CD4-positive, alpha-beta memory T cell (primary cell): ENCODE results near the gene NUDT5. TPM values are rescaled to one million over a fixed set of nuclear protein-coding genes. Genes with fewer than 3 reads are reported as not detected.

Experiments used
- CTCF ChIA-PET: fragments of 350-600 bp; sonication (Branson Sonifier 250); formaldehyde crosslinking; loops from one replicate; lab custom pipeline; 2021; ENCODE audit warnings: inconsistent platforms; ENCODE audit not compliant: partially characterized antibody; lab: Charles Lee
- POLR2A ChIA-PET: fragments of 350-600 bp; sonication (Branson Sonifier 250); formaldehyde crosslinking; loops from one replicate; lab custom pipeline; 2021; ENCODE audit not compliant: partially characterized antibody; lab: Charles Lee
- DNase-seq, 5 donors: peaks; one replicate each; pipeline versions ENCODE4 v3.0.0 to v3.0.0-alpha.2; 2020 to 2022; ENCODE audit warnings: mixed read lengths in 1 of 5
- H3K27ac ChIP-seq: one replicate; pipeline ENCODE4 v1.7.0; 2013; ENCODE audit warnings: low read depth, low read length
- H3K27me3 ChIP-seq: 2 replicates; pipeline ENCODE4 v1.7.0; 2013; ENCODE audit warnings: mild to moderate bottlenecking, low read length, moderate library complexity; ENCODE audit not compliant: insufficient read depth
- H3K36me3 ChIP-seq: 2 replicates; pipeline ENCODE4 v1.7.0; 2013; ENCODE audit warnings: mild to moderate bottlenecking, low read length, moderate library complexity; ENCODE audit not compliant: insufficient read depth
- H3K4me1 ChIP-seq: 2 replicates; pipeline ENCODE4 v1.7.0; 2013; ENCODE audit warnings: mild to moderate bottlenecking, low read length, moderate library complexity; ENCODE audit not compliant: insufficient read depth
- H3K4me3 ChIP-seq, 2 donors: one replicate each; pipeline ENCODE4 v1.7.0; 2013; ENCODE audit warnings: low read length in 2 of 2, mild to moderate bottlenecking in 1 of 2
- H3K9me3 ChIP-seq, 2 donors: one replicate each; pipeline ENCODE4 v1.7.0; 2013; ENCODE audit warnings: low read length in 2 of 2, control low read depth in 1 of 2; ENCODE audit not compliant: control insufficient read depth in 1 of 2
- H3K27ac Mint-ChIP-seq, 7 donors: one replicate each; pipeline ENCODE4 v1.8.0; 2020 to 2021; ENCODE audit warnings: mixed read lengths in 7 of 7, mild to moderate bottlenecking in 6 of 7, inconsistent platforms in 3 of 7, moderate library complexity in 3 of 7
- H3K27me3 Mint-ChIP-seq, 2 donors: one replicate each; pipeline ENCODE4 v1.8.0; 2020 to 2021; ENCODE audit warnings: mixed read lengths in 2 of 2
- H3K36me3 Mint-ChIP-seq, 2 donors: one replicate each; pipeline ENCODE4 v1.8.0; 2020 to 2021; ENCODE audit warnings: mixed read lengths in 2 of 2, inconsistent platforms in 1 of 2, mild to moderate bottlenecking in 1 of 2
- H3K4me1 Mint-ChIP-seq, 4 donors: one replicate each; pipeline ENCODE4 v1.8.0; 2020 to 2021; ENCODE audit warnings: mixed read lengths in 4 of 4, mild to moderate bottlenecking in 1 of 4
- H3K4me3 Mint-ChIP-seq, 8 donors: one replicate each; pipeline ENCODE4 v1.8.0; 2020 to 2021; ENCODE audit warnings: mixed read lengths in 8 of 8, mild to moderate bottlenecking in 7 of 8, moderate library complexity in 6 of 8, inconsistent platforms in 3 of 8
- H3K9me3 Mint-ChIP-seq, 8 donors: one replicate each; pipeline ENCODE4 v1.8.0; 2020 to 2021; ENCODE audit warnings: mixed read lengths in 8 of 8, mild to moderate bottlenecking in 5 of 8, inconsistent platforms in 3 of 8, moderate library complexity in 1 of 8
- intact Hi-C: fragments of 100-400 bp; cut with micrococcal nuclease; formaldehyde crosslinking; loops from one replicate; pipeline ENCODE4 v1.15.1; 2023
- polyA plus RNA-seq, 2 donors: library from polyadenylated mRNA; unstranded; fragments of 300-500 nt; fragmentation: Illumina TruSeq; gene quantifications; one replicate each; pipeline ENCODE4 v1.2.3, GENCODE V29; 2021
- total RNA-seq, 2 experiments: library from RNA; stranded (reverse); gene quantifications; one replicate each; pipeline ENCODE4 v1.2.3, GENCODE V29; 2021

The NUDT5 gene
- total RNA-seq: 10 to 100 TPM; 55.6 to 61.2 TPM
- 10 to 100 TPM; 55.6 to 69.4 TPM for polyA plus RNA-seq

GRCh38 chr10:12195603-12196506 lies at the start of gene NUDT5, which contains the start of gene CDC123:
NUDT5 (minus strand) TSS chr10:12195891; CDS start chr10:12186291, 9,600 bp downstream.
CDC123 (plus strand) TSS chr10:12196188; CDS start chr10:12196246, 58 bp downstream.
- peaks cover 36 to 72% (median 54%) of the 10 kb centered on the region in 4 donors for H3K4me1 Mint-ChIP-seq
- H3K4me1 ChIP-seq: peaks cover 43% of the 10 kb centered on the region
- no peaks in the 10 kb centered on the region for H3K9me3 Mint-ChIP-seq
- peak within 1 kb of the TSS; percentile 95 to 99 (median 98) for H3K4me3 Mint-ChIP-seq
- peaks cover 18 to 41% of the 10 kb centered on the region in 2 donors for H3K36me3 Mint-ChIP-seq
- peaks cover 12% of the 10 kb centered on the region for H3K36me3 ChIP-seq
- intact Hi-C loops: loop anchor here (1.0 to 2.0 kb wide), 6 partner anchors 15 to 153 kb away; partner anchors contain the start of genes CAMK1D and DHTKD1
- H3K27me3 ChIP-seq: no peaks in the 10 kb centered on the region
- POLR2A ChIA-PET: interaction anchor here (0.8 to 2.4 kb wide), 19 partner anchors 9 to 1106 kb away, joined by 3 to 40 read pairs (median 5); partner anchors contain the start of genes CAMK1D, DHTKD1, PHYH and UPF2
- H3K27ac ChIP-seq: peak within 1 kb of the TSS; percentile 96
- peak within 1 kb of the TSS; percentile 78 to 93 for H3K4me3 ChIP-seq
- H3K27ac Mint-ChIP-seq: peak within 1 kb of the TSS; percentile 97 to 100 (median 99)
- DNase-seq: peak; percentile 85 to 89 (median 88)
- no peaks in the 10 kb centered on the region for H3K27me3 Mint-ChIP-seq
- CTCF ChIA-PET: interaction anchor here (0.9 to 4.2 kb wide), 9 partner anchors 14 to 904 kb away, joined by 3 to 31 read pairs (median 4); partner anchors contain the start of gene OPTN
- no peaks in the 10 kb centered on the region for H3K9me3 ChIP-seq

- no peaks in the 10 kb centered on the region for H3K27me3 Mint-ChIP-seq
- Histone ChIP-seq H3K36me3 (peaks cover 23% of the 10 kb centered on the region), H3K27ac (no peak overlapping the region), H3K4me3 (no peak overlapping the region), H3K27me3 (no peaks in the 10 kb centered on the region), H3K9me3 (no peaks in the 10 kb centered on the region), H3K4me1 (no peaks in the 10 kb centered on the region)
- DNase-seq: no peak
- ChIA-PET POLR2A (no interaction called here), CTCF (no interaction called here)
- no peaks in the 10 kb centered on the region for H3K9me3 Mint-ChIP-seq
- H3K27ac Mint-ChIP-seq: peak overlapping the region in 2 of 7 donors; percentile 55 to 62
- peaks cover 10 to 25% (median 15%) of the 10 kb centered on the region in 4 donors for H3K4me1 Mint-ChIP-seq
- no peak overlapping the region for H3K4me3 Mint-ChIP-seq
- intact Hi-C loops: no loop called here
- peaks cover 26 to 59% of the 10 kb centered on the region in 2 donors for H3K36me3 Mint-ChIP-seq
Observed at GRCh38 chr10:12243864-12244620, 48.4 kb upstream of the NUDT5 start.

- H3K27ac ChIP-seq: no peak overlapping the region
- peaks cover 28% of the 10 kb centered on the region for H3K36me3 ChIP-seq
- Mint-ChIP-seq H3K27me3 (no peaks in the 10 kb centered on the region), H3K27ac (peak overlapping the region; percentile 73 to 95 (median 90)), H3K36me3 (peaks cover 33 to 65% of the 10 kb centered on the region in 2 donors), H3K4me1 (peaks cover 10 to 25% (median 15%) of the 10 kb centered on the region in 4 donors), H3K4me3 (peak overlapping the region in 2 of 8 donors; percentile 37 to 46), H3K9me3 (no peaks in the 10 kb centered on the region)
- no peaks in the 10 kb centered on the region for H3K9me3 ChIP-seq
- no peaks in the 10 kb centered on the region for H3K27me3 ChIP-seq
- intact Hi-C loops: no loop called here
- ChIA-PET POLR2A (no interaction called here), CTCF (interaction anchor here (1.1 kb wide), 1 partner anchor 27 kb away, joined by 6 read pairs; no protein-coding TSS in a partner anchor)
- H3K4me3 ChIP-seq: no peak overlapping the region
- H3K4me1 ChIP-seq: no peaks in the 10 kb centered on the region
- no peak for DNase-seq
Observed at GRCh38 chr10:12241810-12242529, 46.3 kb upstream of the NUDT5 start.

GRCh38 chr10:12238821-12239220 lies 43.1 kb upstream of the NUDT5 start:
- Histone ChIP-seq H3K4me1 (no peaks in the 10 kb centered on the region), H3K27me3 (no peaks in the 10 kb centered on the region), H3K9me3 (no peaks in the 10 kb centered on the region), H3K36me3 (peaks cover 27% of the 10 kb centered on the region), H3K4me3 (no peak overlapping the region), H3K27ac (no peak overlapping the region)
- H3K36me3 Mint-ChIP-seq: peaks cover 33 to 64% of the 10 kb centered on the region in 2 donors
- H3K9me3 Mint-ChIP-seq: no peaks in the 10 kb centered on the region
- no peak overlapping the region for H3K27ac Mint-ChIP-seq
- H3K4me1 Mint-ChIP-seq: peaks cover 10 to 25% (median 15%) of the 10 kb centered on the region in 4 donors
- no peak for DNase-seq
- no peaks in the 10 kb centered on the region for H3K27me3 Mint-ChIP-seq
- POLR2A ChIA-PET: interaction anchor here (0.7 kb wide), 1 partner anchor 219 kb away, joined by 3 read pairs; no protein-coding TSS in a partner anchor
- intact Hi-C loops: no loop called here
- CTCF ChIA-PET: interaction anchor here (1.3 kb wide), 1 partner anchor 418 kb away, joined by 5 read pairs; no protein-coding TSS in a partner anchor
- H3K4me3 Mint-ChIP-seq: no peak overlapping the region

GRCh38 chr10:12237265-12238220 lies 41.9 kb upstream of the NUDT5 start:
- no peak overlapping the region for H3K4me3 Mint-ChIP-seq
- no peak for DNase-seq
- POLR2A ChIA-PET: no interaction called here
- Histone ChIP-seq H3K27me3 (no peaks in the 10 kb centered on the region), H3K36me3 (peaks cover 31% of the 10 kb centered on the region), H3K27ac (no peak overlapping the region), H3K9me3 (no peaks in the 10 kb centered on the region), H3K4me1 (no peaks in the 10 kb centered on the region), H3K4me3 (no peak overlapping the region)
- peak overlapping the region in 3 of 7 donors; percentile 1 to 34 (median 31) for H3K27ac Mint-ChIP-seq
- no peaks in the 10 kb centered on the region for H3K9me3 Mint-ChIP-seq
- intact Hi-C loops: no loop called here
- peaks cover 10 to 25% (median 14%) of the 10 kb centered on the region in 4 donors for H3K4me1 Mint-ChIP-seq
- H3K27me3 Mint-ChIP-seq: no peaks in the 10 kb centered on the region
- CTCF ChIA-PET: interaction anchor here (1.0 kb wide), 1 partner anchor 22 kb away, joined by 3 read pairs; no protein-coding TSS in a partner anchor
- peaks cover 36 to 66% of the 10 kb centered on the region in 2 donors for H3K36me3 Mint-ChIP-seq

GRCh38 chr10:12235796-12236195 lies 40.1 kb upstream of the NUDT5 start:
- CTCF ChIA-PET: no interaction called here
- H3K4me1 Mint-ChIP-seq: peaks cover 0 to 7% (median 3%) of the 10 kb centered on the region in 4 donors
- H3K4me3 Mint-ChIP-seq: no peak overlapping the region
- POLR2A ChIA-PET: no interaction called here
- Histone ChIP-seq H3K4me3 (no peak overlapping the region), H3K9me3 (no peaks in the 10 kb centered on the region), H3K27ac (no peak overlapping the region), H3K36me3 (peaks cover 39% of the 10 kb centered on the region), H3K27me3 (no peaks in the 10 kb centered on the region), H3K4me1 (no peaks in the 10 kb centered on the region)
- intact Hi-C loops: no loop called here
- H3K27me3 Mint-ChIP-seq: no peaks in the 10 kb centered on the region
- no peak for DNase-seq
- H3K36me3 Mint-ChIP-seq: peaks cover 42 to 59% of the 10 kb centered on the region in 2 donors
- no peaks in the 10 kb centered on the region for H3K9me3 Mint-ChIP-seq
- peak overlapping the region in 1 of 7 donors; percentile 37 for H3K27ac Mint-ChIP-seq
